ENCODE measurements around the gene DPY19L3. TPM values are rescaled to one million over a fixed set of nuclear protein-coding genes. Genes with fewer than 3 reads are reported as not detected.

The DPY19L3 gene
- total and polyA plus RNA-seq, 2 of the 4 experiments (the other 2 are of a cell fraction) = 29.6 to 36.5 TPM

DNA sequence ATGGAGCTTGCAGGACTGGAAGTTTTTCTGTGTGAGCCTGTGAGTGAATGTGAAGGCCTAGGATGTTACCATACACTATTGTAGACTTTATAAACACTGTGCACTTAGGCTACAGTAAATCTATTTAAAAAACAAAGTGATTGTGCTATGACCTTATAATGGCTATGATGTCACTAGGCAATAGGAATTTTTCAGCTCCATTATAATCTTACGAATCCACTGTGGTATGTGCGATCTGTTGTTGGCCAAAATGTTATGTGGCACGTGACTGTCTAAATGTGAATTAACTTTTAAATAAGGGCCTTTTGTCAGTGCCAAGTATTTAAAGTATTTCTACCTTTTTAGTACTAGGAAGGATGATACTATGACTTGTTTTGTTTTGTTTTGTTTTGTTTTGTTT, 54.9 kb downstream of the DPY19L3 start:
- no peak overlapping the region for H4K8ac ChIP-seq (ENCODE audit: low read depth in 2 of 2, low read length in 2 of 2)
- H3K56ac ChIP-seq (ENCODE audit: extremely low read depth, insufficient read depth, low read length) = no peak overlapping the region
- H2BK15ac ChIP-seq (ENCODE audit: low read depth, low read length) = no peak overlapping the region
- no peak overlapping the region for H3K27ac ChIP-seq (ENCODE audit: insufficient read depth, low read length)
- no peak for ATAC-seq (ENCODE audit: low read depth)
- no peak overlapping the region for H2BK120ac ChIP-seq (ENCODE audit: low read depth, low read length)
- no peak overlapping the region for H4K5ac ChIP-seq (ENCODE audit: low read depth, low read length)
- H3K23ac ChIP-seq (ENCODE audit: low read depth, low read length) = no peak overlapping the region
- no peak overlapping the region for H3K4ac ChIP-seq (ENCODE audit: low read depth, low read length)
- no peaks in the 10 kb centered on the region for H3K9me3 ChIP-seq (ENCODE audit: control insufficient read depth, insufficient read depth, low read length)
- H2AFZ ChIP-seq (replicated peaks; ENCODE audit: low read length, poor library complexity) = no peak overlapping the region
- no peak overlapping the region for H2AK5ac ChIP-seq (ENCODE audit: low read depth, low read length)
- H3K27me3 ChIP-seq (ENCODE audit: control insufficient read depth, insufficient read depth, low read length) = no peaks in the 10 kb centered on the region
- peaks cover 25% of the 10 kb centered on the region for H3K36me3 ChIP-seq (ENCODE audit: control insufficient read depth, insufficient read depth, low read length)
- DNase-seq = no peak
- H3K4me2 ChIP-seq (ENCODE audit: low read depth, low read length) = no peak overlapping the region
- no peak overlapping the region for H3K18ac ChIP-seq (ENCODE audit: low read depth, low read length)
- no peak overlapping the region for H3K9ac ChIP-seq (ENCODE audit: low read depth, low read length)
- H3K4me3 ChIP-seq (ENCODE audit: insufficient read depth, low read depth, low read length) = no peak overlapping the region
- TF ChIP-seq, protein P1, sequence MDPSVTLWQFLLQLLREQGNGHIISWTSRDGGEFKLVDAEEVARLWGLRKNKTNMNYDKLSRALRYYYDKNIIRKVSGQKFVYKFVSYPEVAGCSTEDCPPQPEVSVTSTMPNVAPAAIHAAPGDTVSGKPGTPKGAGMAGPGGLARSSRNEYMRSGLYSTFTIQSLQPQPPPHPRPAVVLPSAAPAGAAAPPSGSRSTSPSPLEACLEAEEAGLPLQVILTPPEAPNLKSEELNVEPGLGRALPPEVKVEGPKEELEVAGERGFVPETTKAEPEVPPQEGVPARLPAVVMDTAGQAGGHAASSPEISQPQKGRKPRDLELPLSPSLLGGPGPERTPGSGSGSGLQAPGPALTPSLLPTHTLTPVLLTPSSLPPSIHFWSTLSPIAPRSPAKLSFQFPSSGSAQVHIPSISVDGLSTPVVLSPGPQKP (IDR thresholded peaks at IDR 0.05; ENCODE audit: borderline replicate concordance, low read depth, low read length) = no peak
- TF ChIP-seq NFE2L2 (IDR thresholded peaks at IDR 0.05; ENCODE audit: low read depth, low read length) (no peak), POLR2A (IDR thresholded peaks at IDR 0.05; ENCODE audit: low read depth, low read length) (no peak), RCOR1 (IDR thresholded peaks at IDR 0.05; ENCODE audit: insufficient replicate concordance, low read length) (no peak)
- TF ChIP-seq, protein P2, sequence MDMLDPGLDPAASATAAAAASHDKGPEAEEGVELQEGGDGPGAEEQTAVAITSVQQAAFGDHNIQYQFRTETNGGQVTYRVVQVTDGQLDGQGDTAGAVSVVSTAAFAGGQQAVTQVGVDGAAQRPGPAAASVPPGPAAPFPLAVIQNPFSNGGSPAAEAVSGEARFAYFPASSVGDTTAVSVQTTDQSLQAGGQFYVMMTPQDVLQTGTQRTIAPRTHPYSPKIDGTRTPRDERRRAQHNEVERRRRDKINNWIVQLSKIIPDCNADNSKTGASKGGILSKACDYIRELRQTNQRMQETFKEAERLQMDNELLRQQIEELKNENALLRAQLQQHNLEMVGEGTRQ (IDR thresholded peaks at IDR 0.05; ENCODE audit: low read depth, low read length) = no peak
- no peaks in the 10 kb centered on the region for H3K9me1 ChIP-seq (ENCODE audit: insufficient read depth, low read length)
- H4K91ac ChIP-seq (ENCODE audit: insufficient read depth, low read depth, low read length) = no peak overlapping the region
- no peak overlapping the region for H2BK20ac ChIP-seq (ENCODE audit: low read depth, low read length)
- H2AK9ac ChIP-seq (replicated peaks; ENCODE audit: low read depth, low read length, poor library complexity) = no peak overlapping the region
- no CpG with 5 or more reads among the region's 3 CpGs for WGBS, 2 experiments (ENCODE audit: extremely low coverage in 2 of 2, insufficient read length in 1 of 2)
- no peaks in the 10 kb centered on the region for H3K4me1 ChIP-seq (ENCODE audit: control insufficient read depth, insufficient read depth, low read length)
- CTCF ChIA-PET = no interaction called here
- no peaks in the 10 kb centered on the region for H3K79me1 ChIP-seq (ENCODE audit: low read depth in 1 of 2, low read length in 2 of 2)
- no peaks in the 10 kb centered on the region for H4K20me1 ChIP-seq (ENCODE audit: insufficient read depth, low read length)
- intact Hi-C loops (cut with micrococcal nuclease) (no loop called here), dilution Hi-C loops (cut with HindIII; ENCODE audit: low sequenced_read_pairs, unreplicated experiment) (no loop called here), in situ Hi-C loops (cut with MboI; ENCODE audit: low sequenced_read_pairs) (no loop called here)
- no TSS peak for BruUV-seq (replicated peaks)
- POLR2A ChIA-PET (ENCODE audit: unreplicated experiment) = no interaction called here
- H3K14ac ChIP-seq (replicated peaks; ENCODE audit: low read depth, low read length) = no peak overlapping the region
- no peak overlapping the region for H2BK5ac ChIP-seq (ENCODE audit: low read depth, low read length, poor library complexity, severe bottlenecking)

All from IMR-90 (cell line).